H1 (cell line): ENCODE data around the gene FSIP1. TPM values are rescaled to one million over a fixed set of nuclear protein-coding genes. Genes with fewer than 3 reads are reported as not detected.

Experiments used
- CTCF ChIA-PET: fragments of 300-600 bp; sonication (Branson Sonifier 250); formaldehyde crosslinking; loops from one replicate; lab custom pipeline; 2021; ENCODE audit not compliant: partially characterized antibody; lab: Charles Lee
- POLR2A ChIA-PET: fragments of 300-600 bp; sonication (Branson Sonifier 250); formaldehyde crosslinking; loops from one replicate; lab custom pipeline; 2021; ENCODE audit warnings: inconsistent platforms; ENCODE audit not compliant: partially characterized antibody; lab: Charles Lee
- DNase-seq, 2 experiments: peaks; one replicate each; pipeline versions ENCODE4 v3.0.0 to v3.0.0-alpha.2; 2010 to 2022; ENCODE audit warnings: low spot score in 2 of 2, low read depth in 1 of 2, mixed read lengths in 1 of 2
- FAIRE-seq: peaks from 2 replicates; lab custom pipeline; 2011; peaks lifted over from hg19 to GRCh38; lab: Jason Lieb, UNC
- H2AFZ ChIP-seq: 2 replicates; pipeline ENCODE4 v1.8.1; 2012; ENCODE audit warnings: low read length, inconsistent platforms
- H2AK5ac ChIP-seq: 2 replicates; pipeline ENCODE4 v1.6.1; 2013; ENCODE audit warnings: low read depth, low read length
- H2BK120ac ChIP-seq: replicated peaks from 2 replicates; pipeline ENCODE3; 2013; ENCODE audit warnings: low read depth, low read length, inconsistent platforms
- H2BK12ac ChIP-seq: 2 replicates; pipeline ENCODE4 v1.6.1; 2013; ENCODE audit warnings: low read depth, low read length
- H2BK15ac ChIP-seq: 2 replicates; pipeline ENCODE4 v1.6.1; 2013; ENCODE audit warnings: low read length
- H2BK20ac ChIP-seq: 2 replicates; pipeline ENCODE4 v1.6.1; 2013; ENCODE audit warnings: low read length
- H2BK5ac ChIP-seq: 2 replicates; pipeline ENCODE4 v1.6.1; 2013; ENCODE audit warnings: low read depth, low read length
- H3K14ac ChIP-seq: 2 replicates; pipeline ENCODE4 v1.6.1; 2013; ENCODE audit warnings: inconsistent platforms; ENCODE audit not compliant: insufficient read length
- H3K18ac ChIP-seq: 2 replicates; pipeline ENCODE4 v1.6.1; 2013; ENCODE audit warnings: low read length; ENCODE audit errors: extremely low read depth
- H3K23ac ChIP-seq: 2 replicates; pipeline ENCODE4 v1.6.1; 2013; ENCODE audit warnings: inconsistent platforms; ENCODE audit not compliant: insufficient read length
- H3K23me2 ChIP-seq: 2 replicates; pipeline ENCODE4 v1.6.1; 2013; ENCODE audit warnings: low read depth, low read length
- H3K27ac ChIP-seq: 2 replicates; pipeline ENCODE4 v1.6.1; 2011; ENCODE audit warnings: low read depth, low read length, inconsistent platforms
- H3K27me3 ChIP-seq, 4 experiments: replicated peaks in 1 of 4; 1 replicate in 1 of 4; 2 replicates in 3 of 4; pipeline versions ENCODE4 v1.6.1 to v1.8.1; 2011 to 2013; ENCODE audit warnings: low read length in 3 of 4, mild to moderate bottlenecking in 3 of 4, inconsistent platforms in 2 of 4, mixed read lengths in 2 of 4, moderate library complexity in 1 of 4; ENCODE audit not compliant: control insufficient read depth in 3 of 4, insufficient read depth in 3 of 4; ENCODE audit errors: extremely low read depth in 1 of 4
- H3K36me3 ChIP-seq, 4 experiments: 2 replicates each; pipeline versions ENCODE4 v1.6.1 to v1.8.1; 2011 to 2013; ENCODE audit warnings: mild to moderate bottlenecking in 4 of 4, low read length in 3 of 4, moderate library complexity in 2 of 4, control low read depth in 1 of 4, inconsistent platforms in 1 of 4; ENCODE audit not compliant: insufficient read depth in 4 of 4, control insufficient read depth in 2 of 4
- H3K4ac ChIP-seq: replicated peaks from 2 replicates; pipeline ENCODE3; 2013; ENCODE audit warnings: low read length, low read depth, mixed read lengths, inconsistent platforms; ENCODE audit not compliant: insufficient read length
- H3K4me1 ChIP-seq, 4 experiments: replicated peaks in 1 of 4; 1 replicate in 1 of 4; 2 replicates in 3 of 4; pipeline versions ENCODE4 v1.6.1 to v1.8.1; 2011 to 2013; ENCODE audit warnings: low read length in 3 of 4, inconsistent platforms in 2 of 4, mixed read lengths in 1 of 4; ENCODE audit not compliant: insufficient read depth in 4 of 4, control insufficient read depth in 3 of 4
- H3K4me2 ChIP-seq, 2 experiments: 2 replicates each; pipeline versions ENCODE4 v1.6.1 to v1.8.1; 2011 to 2013; ENCODE audit warnings: low read depth in 2 of 2, low read length in 2 of 2, control low read depth in 1 of 2, inconsistent platforms in 1 of 2, mild to moderate bottlenecking in 1 of 2; ENCODE audit not compliant: insufficient read depth in 1 of 2
- H3K4me3 ChIP-seq, 4 experiments: fragments of 200-600, 300-600 bp in 1 of 4; sonication (generic), shearing (Covaris generic), sonication (Bioruptor Twin) in 1 of 4; 2 replicates each; pipeline versions ENCODE4 v1.5.1 to v1.8.1; 2011 to 2016; ENCODE audit warnings: low read length in 4 of 4, low read depth in 3 of 4, control low read depth in 2 of 4, inconsistent platforms in 2 of 4, mild to moderate bottlenecking in 2 of 4, mixed read lengths in 1 of 4, moderate library complexity in 1 of 4; ENCODE audit not compliant: insufficient read depth in 2 of 4; ENCODE audit errors: extremely low read depth in 1 of 4
- H3K56ac ChIP-seq: replicated peaks from 2 replicates; pipeline ENCODE3; 2013; ENCODE audit warnings: low read depth, mild to moderate bottlenecking, mixed read lengths, low read length, inconsistent platforms; ENCODE audit not compliant: insufficient read length
- H3K79me1 ChIP-seq: 2 replicates; pipeline ENCODE4 v1.6.1; 2013; ENCODE audit warnings: low read depth, low read length, control low read depth
- H3K79me2 ChIP-seq, 2 experiments: 2 replicates each; pipeline versions ENCODE4 v1.6.1 to v1.8.1; 2012 to 2013; ENCODE audit warnings: low read length in 2 of 2, mild to moderate bottlenecking in 2 of 2, inconsistent platforms in 1 of 2; ENCODE audit not compliant: insufficient read depth in 2 of 2, control insufficient read depth in 1 of 2
- H3K9ac ChIP-seq, 4 experiments: replicated peaks in 1 of 4; 1 replicate in 1 of 4; 2 replicates in 3 of 4; pipeline versions ENCODE4 v1.6.1 to v1.8.1; 2011 to 2013; ENCODE audit warnings: low read depth in 3 of 4, low read length in 3 of 4, control low read depth in 2 of 4, mild to moderate bottlenecking in 2 of 4, moderate library complexity in 2 of 4, inconsistent platforms in 1 of 4; ENCODE audit errors: extremely low read depth in 1 of 4
- H3K9me3 ChIP-seq, 2 experiments: 2 replicates each; pipeline versions ENCODE4 v1.6.1 to v1.8.1; 2012 to 2013; ENCODE audit warnings: mild to moderate bottlenecking in 2 of 2, moderate library complexity in 2 of 2, control low read depth in 1 of 2, inconsistent platforms in 1 of 2, low read depth in 1 of 2, low read length in 1 of 2, mixed read lengths in 1 of 2; ENCODE audit not compliant: insufficient read depth in 2 of 2
- H4K20me1 ChIP-seq, 2 experiments: replicated peaks in 1 of 2; 2 replicates each; pipeline versions ENCODE3 to v1.8.1; 2011 to 2013; ENCODE audit warnings: inconsistent platforms in 2 of 2, low read length in 2 of 2, mild to moderate bottlenecking in 1 of 2; ENCODE audit not compliant: insufficient read depth in 2 of 2, control insufficient read depth in 1 of 2
- H4K5ac ChIP-seq: 2 replicates; pipeline ENCODE4 v1.6.1; 2013; ENCODE audit warnings: low read length, low read depth, mixed read lengths, inconsistent platforms; ENCODE audit not compliant: insufficient read length
- H4K8ac ChIP-seq: 2 replicates; pipeline ENCODE4 v1.8.0; 2013; ENCODE audit warnings: mild to moderate bottlenecking, moderate library complexity, low read length, inconsistent platforms; ENCODE audit not compliant: insufficient read depth; ENCODE audit errors: extremely low read depth
- H4K91ac ChIP-seq: replicated peaks from 2 replicates; pipeline ENCODE3; 2013; ENCODE audit warnings: low read length, mixed read lengths, inconsistent platforms; ENCODE audit not compliant: insufficient read length
- JUND ChIP-seq: IDR thresholded peaks from 2 replicates; pipeline ENCODE4 v1.6.1; 2011; ENCODE audit warnings: mild to moderate bottlenecking, improper control_type of control experiment, low read length
- WGBS, 2 experiments: shearing (Covaris generic) in 1 of 2; methylation state at CpG; one replicate each; pipeline versions ENCODE4 v1.1.6 to v1.1.7; 2013 to 2015; ENCODE audit warnings: low lambda C conversion rate in 2 of 2, mixed read lengths in 2 of 2, inconsistent platforms in 1 of 2, low coverage in 1 of 2, missing lambda C conversion rate in 1 of 2; ENCODE audit not compliant: insufficient replicate concordance in 2 of 2, insufficient coverage in 1 of 2, insufficient read length in 1 of 2; ENCODE audit errors: extremely low coverage in 1 of 2, missing lambda C conversion rate in 1 of 2; 5-methylcytosine and 5-hydroxymethylcytosine counted together
- polyA plus RNA-seq, 7 experiments: library from polyadenylated mRNA; depleted of rRNA in 3 of 7; stranded (reverse) in 5 of 7; unstranded in 2 of 7; fragments of >200 nt in 5 of 7; fragments of 200-250 nt in 2 of 7; gene quantifications; 1 replicate in 5 of 7; 2 replicates in 1 of 7; 4 replicates in 1 of 7; pipeline versions ENCODE4 v1.2.1 to v1.2.3, GENCODE V29; 2011 to 2013; ENCODE audit warnings: missing spikeins in 2 of 7, mixed read lengths in 2 of 7
- total RNA-seq: library from RNA; stranded (reverse); fragmentation: NEBNext Ultra II Directional; extraction: Animal tissue kit (Norgen Biotek cat#: 25700); gene quantifications from 2 replicates; pipeline ENCODE4 v1.2.1, GENCODE V29; 2021

The FSIP1 gene
- total and polyA plus RNA-seq, 2 of the 8 experiments (the other 6 are each of a cell fraction or from before 2014, with no cell fraction given) = 0.18 to 1.3 TPM

DNA sequence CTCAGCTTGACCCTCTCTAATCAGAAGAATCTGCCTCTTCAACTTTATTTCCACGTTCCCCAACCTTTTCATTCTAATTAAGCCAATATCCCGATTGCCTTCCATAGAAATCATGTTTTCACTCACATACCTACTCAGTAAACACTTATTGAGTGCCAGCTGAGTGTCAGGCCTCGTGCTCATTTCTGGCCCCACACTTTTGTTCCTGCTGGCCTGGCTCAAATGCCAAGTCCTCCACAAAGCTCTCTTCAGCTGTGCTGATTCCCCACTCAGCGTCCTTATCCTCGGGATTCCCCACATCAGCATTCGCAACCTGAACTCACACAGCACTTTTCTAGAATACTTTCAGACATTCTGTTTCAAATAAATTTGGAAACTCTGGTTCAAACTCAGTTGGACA, 132.9 kb downstream of the FSIP1 start:
- ChIA-PET CTCF (interaction anchor here (0.6 to 2.1 kb wide), 5 partner anchors 8 to 107 kb away, joined by 3 to 4 read pairs (median 4); no protein-coding TSS in a partner anchor), POLR2A (no interaction called here)
- Histone ChIP-seq H3K56ac (no peak overlapping the region), H3K9ac (no peak overlapping the region), H2AK5ac (no peak overlapping the region; the same call in 1 of the 2 replicates), H3K27ac (no peak overlapping the region), H3K23ac (no peak overlapping the region), H3K36me3 (no peaks in the 10 kb centered on the region), H3K14ac (no peak overlapping the region), H4K5ac (no peak overlapping the region), H2BK12ac (no peak overlapping the region), H2BK120ac (peak overlapping the region; percentile 71), H3K18ac (no peak overlapping the region), H4K91ac (no peak overlapping the region), H3K27me3 (no peaks in the 10 kb centered on the region), H3K4me2 (no peak overlapping the region), H2AFZ (no peak overlapping the region), H3K9me3 (no peaks in the 10 kb centered on the region), H2BK15ac (no peak overlapping the region), H3K4me1 (peaks cover 0 to 2% (median 0%) of the 10 kb centered on the region in 4 experiments; a peak in 2 of 7 replicates), H3K4me3 (no peak overlapping the region), H3K23me2 (no peaks in the 10 kb centered on the region), H2BK5ac (no peak overlapping the region), H3K4ac (no peak overlapping the region), H2BK20ac (no peak overlapping the region), H4K8ac (no peak overlapping the region), H3K79me1 (no peaks in the 10 kb centered on the region), H3K79me2 (no peaks in the 10 kb centered on the region), H4K20me1 (no peaks in the 10 kb centered on the region)
- WGBS, 2 experiments = 87 to 100% methylated on average over 1 to 6 of the region's 6 CpGs
- DNase-seq (no peak), FAIRE-seq (no peak)
- no peak for TF ChIP-seq JUND
